IMR-90 (cell line): ENCODE results near the gene ADCK2. TPM values are rescaled to one million over a fixed set of nuclear protein-coding genes. Genes with fewer than 3 reads are reported as not detected.

Experiments used
- MAFK ChIP-seq: IDR thresholded peaks from 2 replicates; pipeline ENCODE4 v1.6.1; 2012; ENCODE audit warnings: low read depth, low read length, improper control_type of control experiment
- NFE2L2 ChIP-seq: fragments of 150-350 bp; IDR thresholded peaks from 2 replicates; pipeline ENCODE4 v1.6.1; 2016; ENCODE audit warnings: low read depth, mild to moderate bottlenecking, low read length
- polyA plus RNA-seq, 3 experiments: library from polyadenylated mRNA; depleted of rRNA; stranded (reverse); fragments of >200 nt; gene quantifications; 2 replicates each; pipeline ENCODE4 v1.2.3, GENCODE V29; 2012; ENCODE audit warnings: low replicate concordance in 1 of 3
- total RNA-seq: library from RNA; depleted of rRNA; stranded (reverse); fragments of >200 nt; gene quantifications from 2 replicates; pipeline ENCODE4 v1.2.3, GENCODE V29; 2012

The ADCK2 gene
- total and polyA plus RNA-seq, 2 of the 4 experiments (the other 2 are of a cell fraction) = 7.1 to 10.0 TPM

- TF ChIP-seq MAFK (no peak), NFE2L2 (no peak)
These were observed 17.0 kb upstream of the ADCK2 start (continued) for GRCh38 chr7:140655511-140656408.
